Medulla oblongata (tissue), 1 donor: ENCODE data around the gene CSNK1G3.
"Not testable (repeated sequence)": the region's sequence is repeated elsewhere in the genome, so short reads cannot be mapped to it uniquely, and the experiment has no call there.

Source experiments
- DNase-seq: peaks from one replicate; pipeline ENCODE4 v3.0.0-alpha.2; 2015; ENCODE audit errors: extremely low spot score

The CSNK1G3 gene

GRCh38 chr5:123511648-123512605 lies at the start of gene CSNK1G3:
CSNK1G3 (plus strand) TSS chr5:123512177; CDS start chr5:123545664, 33,487 bp downstream.
- peak; percentile 98 for DNase-seq

GRCh38 chr5:123466839-123467238 lies 45.1 kb upstream of the CSNK1G3 start:
- DNase-seq, result not testable (repeated sequence)

GRCh38 chr5:123471385-123471784 lies 40.6 kb upstream of the CSNK1G3 start:
- DNase-seq, result no peak

- DNase-seq, result no peak
Observed at GRCh38 chr5:123472150-123472924, 39.6 kb upstream of the CSNK1G3 start.

GRCh38 chr5:123474228-123474627 lies 37.7 kb upstream of the CSNK1G3 start:
- DNase-seq, result no peak

- no peak for DNase-seq
Observed at GRCh38 chr5:123476731-123477130, 35.2 kb upstream of the CSNK1G3 start.

GRCh38 chr5:123478546-123478945 lies 33.4 kb upstream of the CSNK1G3 start:
- DNase-seq, result no peak

GRCh38 chr5:123482258-123482657 lies 29.7 kb upstream of the CSNK1G3 start:
- no peak for DNase-seq

- DNase-seq, result no peak
Observed at GRCh38 chr5:123483446-123484077, 28.4 kb upstream of the CSNK1G3 start.

GRCh38 chr5:123485275-123485674 lies 26.7 kb upstream of the CSNK1G3 start:
- DNase-seq, result no peak

GRCh38 chr5:123486951-123487655 lies 24.9 kb upstream of the CSNK1G3 start:
- DNase-seq, result no peak

GRCh38 chr5:123490974-123491373 lies 21.0 kb upstream of the CSNK1G3 start:
- no peak for DNase-seq

- not testable (repeated sequence) for DNase-seq
Observed at GRCh38 chr5:123495211-123495610, 16.8 kb upstream of the CSNK1G3 start.

- DNase-seq, result no peak
Observed at GRCh38 chr5:123496892-123497291, 15.1 kb upstream of the CSNK1G3 start.

GRCh38 chr5:123500471-123500870 lies 11.5 kb upstream of the CSNK1G3 start:
- no peak for DNase-seq

- no peak for DNase-seq
Observed at GRCh38 chr5:123502120-123502519, 9.9 kb upstream of the CSNK1G3 start.

GRCh38 chr5:123503299-123503698 lies 8.7 kb upstream of the CSNK1G3 start:
- DNase-seq, result no peak

GRCh38 chr5:123505633-123506032 lies 6.3 kb upstream of the CSNK1G3 start:
- no peak for DNase-seq

- no peak for DNase-seq
Observed at GRCh38 chr5:123508441-123508840, 3.5 kb upstream of the CSNK1G3 start.

- DNase-seq, result no peak
Observed at GRCh38 chr5:123511290-123511647, 708 bp upstream of the CSNK1G3 start.

- DNase-seq, result peak; percentile 42
Observed at GRCh38 chr5:123512611-123513461, 859 bp downstream of the CSNK1G3 start.
